ENCODE measurements around the gene CCDC92. TPM values are rescaled to one million over a fixed set of nuclear protein-coding genes. Genes with fewer than 3 reads are reported as not detected.

The CCDC92 gene
- total and polyA plus RNA-seq, 2 donors: 9.1 to 49.8 TPM

DNA sequence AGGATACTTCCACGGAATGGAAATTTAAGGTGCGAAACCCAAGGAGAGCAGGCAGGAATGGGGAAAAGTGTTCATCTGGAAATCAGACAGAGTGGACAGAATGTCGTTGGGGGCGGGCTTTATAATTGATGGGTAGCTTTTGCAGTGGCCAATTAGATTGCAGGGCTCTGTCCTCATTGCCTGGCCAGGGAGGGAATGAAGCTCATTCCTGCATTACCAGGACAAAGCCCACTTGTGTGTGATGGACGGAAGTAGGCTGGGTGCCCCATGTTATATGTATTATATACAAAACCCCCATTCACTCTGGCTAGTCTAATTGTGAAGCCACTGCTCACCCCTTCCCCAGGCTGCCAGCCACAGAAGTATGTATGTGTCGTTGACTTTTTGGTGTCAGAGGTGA, 23.9 kb upstream of the CCDC92 start:
- no peak overlapping the region for H3K27ac ChIP-seq (ENCODE audit: low read depth)
- 82% methylated on average over 6 of the region's 6 CpGs for WGBS

DNA sequence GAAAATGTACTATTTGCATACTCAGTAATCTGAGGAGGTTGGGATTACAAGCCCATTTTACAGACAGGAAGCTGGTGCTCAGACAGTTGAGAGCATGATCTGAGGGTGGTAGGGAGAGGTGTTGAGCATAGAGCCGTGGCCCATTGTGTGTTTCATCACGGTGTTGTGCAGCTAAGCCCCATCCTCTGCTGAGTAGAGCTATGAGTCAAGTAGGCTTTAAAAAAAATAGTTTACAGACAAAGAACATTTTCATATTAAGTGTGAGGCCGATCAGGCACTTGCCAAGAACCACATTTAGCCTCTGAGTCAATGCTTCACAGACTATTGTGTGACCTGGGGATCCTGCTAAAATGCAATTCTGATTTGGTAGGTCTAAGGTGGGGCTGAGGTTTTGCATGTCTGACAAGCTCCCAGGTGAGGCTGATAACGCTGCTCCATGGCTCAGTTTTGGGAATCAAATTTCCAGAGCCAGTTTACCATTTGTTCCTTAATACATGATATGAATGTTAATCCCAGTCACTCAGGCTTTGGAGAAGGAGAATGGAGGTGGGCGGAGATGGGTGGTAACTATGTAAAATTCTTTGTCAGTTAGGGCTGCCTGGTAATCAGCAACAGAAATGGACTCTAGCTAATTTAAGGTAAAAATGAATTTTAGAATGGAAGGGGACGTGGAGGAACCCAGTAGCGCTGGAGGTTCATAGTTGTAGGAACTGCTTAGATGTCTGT, 22.6 kb upstream of the CCDC92 start:
- H3K4me1 ChIP-seq (ENCODE audit: insufficient read depth): no peaks in the 10 kb centered on the region
- peaks cover under 1% of the 10 kb centered on the region for H3K36me3 ChIP-seq (ENCODE audit: insufficient read depth)
- no peak for DNase-seq (ENCODE audit: extremely low spot score)
- no peak overlapping the region for H3K4me3 ChIP-seq (ENCODE audit: low read depth, low read length)
- WGBS: 82% methylated on average over 7 of the region's 7 CpGs
- H3K27ac ChIP-seq (ENCODE audit: low read depth): no peak overlapping the region

More for the DNA sequence above, 23.9 kb upstream of the CCDC92 start:
- Histone ChIP-seq H3K4me3 (ENCODE audit: low read depth, low read length) (no peak overlapping the region), H3K4me1 (ENCODE audit: insufficient read depth) (no peaks in the 10 kb centered on the region), H3K36me3 (ENCODE audit: insufficient read depth) (peaks cover 2% of the 10 kb centered on the region)
- no peak for DNase-seq (ENCODE audit: extremely low spot score)

DNA sequence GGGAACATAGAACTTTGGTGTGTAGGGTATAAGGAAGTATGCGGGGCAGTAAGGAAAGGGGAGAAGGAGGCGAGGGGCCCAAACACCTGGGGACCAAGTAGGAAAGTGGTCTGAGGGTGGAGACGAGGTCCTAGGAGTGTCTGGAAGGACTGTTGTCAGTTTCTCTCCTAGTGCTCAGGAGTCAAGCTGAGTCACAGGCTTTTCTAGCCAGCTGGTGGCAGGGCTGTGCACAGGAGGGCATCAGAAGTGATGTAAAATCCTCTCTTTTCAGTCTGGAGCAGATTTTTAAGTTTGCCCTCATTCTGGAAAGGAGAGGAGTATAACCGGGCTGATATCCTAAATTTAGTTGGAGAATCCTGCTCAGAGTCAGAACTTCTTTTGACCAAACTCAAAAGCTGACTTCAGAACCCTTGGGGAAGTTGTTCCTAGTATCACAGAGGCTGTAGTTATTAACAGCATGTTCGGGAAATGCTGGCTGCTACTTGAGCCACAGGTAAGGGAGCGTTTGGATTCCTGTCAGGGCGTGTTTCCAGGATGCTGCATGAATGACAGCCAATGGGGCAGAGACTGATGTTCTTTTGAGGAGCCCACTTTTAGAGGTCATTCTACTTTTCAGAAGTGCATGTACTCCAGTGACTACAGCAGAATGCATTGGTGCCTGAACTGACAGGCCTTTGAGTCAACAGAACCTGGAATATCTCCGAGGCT, 19.6 kb upstream of the CCDC92 start:
- WGBS: 91% methylated on average over 8 of the region's 8 CpGs
- no peak overlapping the region for H3K4me3 ChIP-seq (ENCODE audit: low read depth, low read length)
- H3K27ac ChIP-seq (ENCODE audit: low read depth): no peak overlapping the region
- H3K4me1 ChIP-seq (ENCODE audit: insufficient read depth): no peaks in the 10 kb centered on the region
- H3K36me3 ChIP-seq (ENCODE audit: insufficient read depth): no peaks in the 10 kb centered on the region
- no peak for DNase-seq (ENCODE audit: extremely low spot score)

DNA sequence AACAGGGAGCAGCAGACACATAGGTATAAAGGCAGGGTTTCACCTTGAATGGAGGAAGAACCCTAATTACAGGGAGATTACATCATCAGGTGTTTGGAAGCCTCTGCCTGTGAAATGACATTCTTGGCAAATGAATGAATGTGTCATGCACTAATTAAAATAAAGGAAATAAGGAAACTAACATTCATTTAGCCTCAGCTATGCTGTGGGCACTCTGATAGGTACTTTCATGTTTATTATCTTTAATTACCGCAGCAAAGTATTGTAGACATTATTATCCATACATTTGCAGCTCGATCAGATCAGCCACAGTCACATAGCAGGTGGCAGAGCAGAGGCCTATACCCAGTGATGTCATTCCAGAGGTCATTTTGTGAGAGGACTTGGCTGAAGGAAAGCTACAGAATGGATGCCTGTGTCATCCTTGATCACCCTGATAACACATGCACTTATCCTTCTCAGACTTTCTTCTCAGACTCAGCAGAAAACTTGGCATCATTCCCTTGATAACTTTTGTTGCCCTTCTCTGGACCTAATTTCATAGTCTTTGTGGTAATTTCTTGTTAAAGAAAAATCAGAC, 18.8 kb upstream of the CCDC92 start:
- H3K36me3 ChIP-seq (ENCODE audit: insufficient read depth): no peaks in the 10 kb centered on the region
- WGBS: 90% methylated on average over 2 of the region's 2 CpGs
- DNase-seq (ENCODE audit: extremely low spot score): no peak
- H3K4me3 ChIP-seq (ENCODE audit: low read depth, low read length): no peak overlapping the region
- no peak overlapping the region for H3K27ac ChIP-seq (ENCODE audit: low read depth)
- no peaks in the 10 kb centered on the region for H3K4me1 ChIP-seq (ENCODE audit: insufficient read depth)

DNA sequence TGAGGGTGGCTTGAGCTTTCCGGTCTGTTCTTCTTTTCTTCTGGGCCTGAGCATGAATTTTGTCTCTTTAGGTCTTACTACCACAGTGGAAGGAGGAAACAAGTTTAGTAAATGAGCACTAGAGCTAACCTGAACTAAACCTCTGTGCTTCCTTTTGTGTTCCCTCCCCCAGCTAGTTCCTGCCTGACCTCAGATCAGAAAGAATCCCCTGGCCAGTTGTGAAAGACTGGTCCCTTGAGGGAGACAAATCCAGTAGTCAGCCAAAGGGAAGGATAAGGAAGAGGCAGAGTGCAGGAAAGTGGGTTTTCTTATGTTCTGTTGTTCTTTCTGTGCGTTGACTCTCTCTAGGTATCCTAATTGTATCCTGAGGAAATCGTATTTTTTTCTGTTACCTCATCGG, 17.9 kb upstream of the CCDC92 start:
- Histone ChIP-seq H3K4me1 (ENCODE audit: insufficient read depth) (no peaks in the 10 kb centered on the region), H3K27ac (ENCODE audit: low read depth) (no peak overlapping the region), H3K36me3 (ENCODE audit: insufficient read depth) (no peaks in the 10 kb centered on the region), H3K4me3 (ENCODE audit: low read depth, low read length) (no peak overlapping the region)
- no peak for DNase-seq (ENCODE audit: extremely low spot score)
- WGBS: 68% methylated on average over 4 of the region's 4 CpGs

DNA sequence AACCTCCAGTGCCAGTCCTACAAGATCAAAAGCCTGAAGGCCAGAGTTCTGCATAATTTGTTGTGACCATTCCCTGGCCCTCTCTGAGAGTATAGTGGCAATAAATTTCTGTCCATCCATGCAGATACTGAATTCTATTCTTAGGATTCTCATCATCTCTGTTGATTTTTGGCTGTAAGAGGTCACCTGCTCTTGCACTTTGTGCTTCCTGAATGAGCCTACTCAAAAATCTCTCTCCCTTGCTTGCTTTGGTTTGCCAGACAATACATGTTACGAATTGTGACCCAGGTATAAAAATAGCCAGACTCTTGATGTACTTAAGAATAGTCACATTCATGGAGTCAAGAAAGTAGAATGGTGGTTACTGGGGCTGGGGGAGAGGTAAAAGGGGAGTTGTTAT, 17.1 kb upstream of the CCDC92 start:
- Histone ChIP-seq H3K4me3 (ENCODE audit: low read depth, low read length) (no peak overlapping the region), H3K4me1 (ENCODE audit: insufficient read depth) (no peaks in the 10 kb centered on the region), H3K36me3 (ENCODE audit: insufficient read depth) (no peaks in the 10 kb centered on the region), H3K27ac (ENCODE audit: low read depth) (no peak overlapping the region)
- 90% methylated on average over 1 of the region's 1 CpG for WGBS
- DNase-seq (ENCODE audit: extremely low spot score): no peak

DNA sequence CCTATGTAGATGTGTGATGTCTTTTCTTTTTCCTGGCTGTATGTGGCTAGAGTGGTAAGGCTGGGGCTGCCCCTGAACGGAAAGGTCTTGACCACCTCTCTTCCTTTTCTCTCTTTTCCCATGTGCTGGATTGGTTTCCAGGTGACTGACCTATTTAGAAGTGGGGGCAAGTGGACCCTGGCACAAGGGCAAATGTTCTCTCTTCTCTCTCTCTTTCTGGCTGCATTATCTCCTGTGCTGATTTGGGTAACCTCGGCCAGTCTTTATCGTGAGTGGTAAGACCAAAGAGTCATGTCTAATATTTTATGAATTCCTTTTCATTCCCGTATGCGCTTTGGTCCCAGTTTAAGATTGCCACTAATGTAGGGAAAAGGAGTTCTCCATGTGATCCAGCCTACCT, 16.5 kb upstream of the CCDC92 start:
- DNase-seq (ENCODE audit: extremely low spot score): no peak
- Histone ChIP-seq H3K36me3 (ENCODE audit: insufficient read depth) (no peaks in the 10 kb centered on the region), H3K4me3 (ENCODE audit: low read depth, low read length) (no peak overlapping the region), H3K27ac (ENCODE audit: low read depth) (no peak overlapping the region), H3K4me1 (ENCODE audit: insufficient read depth) (no peaks in the 10 kb centered on the region)
- 96% methylated on average over 5 of the region's 5 CpGs for WGBS

DNA sequence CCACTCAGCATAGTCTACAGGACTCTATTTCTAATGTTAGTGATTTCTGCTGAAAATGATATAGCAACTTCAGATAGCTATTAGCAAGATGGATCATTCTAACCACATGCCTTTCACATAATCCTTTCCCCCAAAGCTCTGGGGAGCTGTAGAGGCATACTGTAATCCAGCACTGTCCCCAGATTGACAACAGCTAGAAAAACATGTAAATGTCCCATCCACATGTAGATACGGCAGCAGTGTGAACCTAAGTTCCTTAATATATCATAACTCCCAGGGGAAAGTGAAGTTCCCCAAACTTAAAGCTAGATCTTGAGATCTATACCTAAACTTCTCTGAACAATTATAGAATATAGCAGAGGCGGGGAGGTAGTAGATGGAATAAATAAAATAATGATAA, 14.4 kb upstream of the CCDC92 start:
- no peaks in the 10 kb centered on the region for H3K36me3 ChIP-seq (ENCODE audit: insufficient read depth)
- DNase-seq (ENCODE audit: extremely low spot score): no peak
- H3K4me1 ChIP-seq (ENCODE audit: insufficient read depth): no peaks in the 10 kb centered on the region
- no peak overlapping the region for H3K4me3 ChIP-seq (ENCODE audit: low read depth, low read length)
- WGBS: 90% methylated on average over 2 of the region's 2 CpGs
- H3K27ac ChIP-seq (ENCODE audit: low read depth): no peak overlapping the region

DNA sequence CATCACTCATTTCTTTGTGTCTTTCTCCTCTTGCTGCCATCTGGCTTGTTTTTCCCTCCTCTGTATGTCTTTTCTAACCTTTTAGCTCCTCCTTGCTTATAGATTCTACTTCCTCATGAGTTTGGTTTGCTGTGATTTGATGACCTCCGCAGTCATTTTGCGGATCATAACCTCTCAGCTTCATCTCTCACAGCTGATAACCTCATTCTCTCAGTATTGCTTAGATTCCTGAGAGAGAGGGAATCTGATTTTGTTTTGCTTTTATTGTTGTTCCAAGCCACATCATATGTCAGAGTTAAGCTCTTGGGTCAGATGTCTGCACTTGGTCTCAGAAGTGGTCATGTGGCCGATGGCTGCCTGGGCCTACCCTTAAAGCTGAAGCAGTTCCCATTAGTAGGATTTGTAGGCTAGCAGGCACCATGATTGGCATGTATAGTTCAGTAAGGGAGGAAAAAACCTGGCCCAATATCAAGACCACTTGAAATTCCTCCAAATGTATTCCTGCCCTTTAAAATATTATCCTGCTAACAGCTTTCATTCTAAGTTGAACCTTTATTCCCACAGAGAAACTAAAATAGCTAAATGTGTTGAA, 13.8 kb upstream of the CCDC92 start:
- Histone ChIP-seq H3K4me3 (ENCODE audit: low read depth, low read length) (no peak overlapping the region), H3K36me3 (ENCODE audit: insufficient read depth) (no peaks in the 10 kb centered on the region), H3K27ac (ENCODE audit: low read depth) (no peak overlapping the region), H3K4me1 (ENCODE audit: insufficient read depth) (no peaks in the 10 kb centered on the region)
- WGBS: 71% methylated on average over 3 of the region's 3 CpGs
- DNase-seq (ENCODE audit: extremely low spot score): no peak

DNA sequence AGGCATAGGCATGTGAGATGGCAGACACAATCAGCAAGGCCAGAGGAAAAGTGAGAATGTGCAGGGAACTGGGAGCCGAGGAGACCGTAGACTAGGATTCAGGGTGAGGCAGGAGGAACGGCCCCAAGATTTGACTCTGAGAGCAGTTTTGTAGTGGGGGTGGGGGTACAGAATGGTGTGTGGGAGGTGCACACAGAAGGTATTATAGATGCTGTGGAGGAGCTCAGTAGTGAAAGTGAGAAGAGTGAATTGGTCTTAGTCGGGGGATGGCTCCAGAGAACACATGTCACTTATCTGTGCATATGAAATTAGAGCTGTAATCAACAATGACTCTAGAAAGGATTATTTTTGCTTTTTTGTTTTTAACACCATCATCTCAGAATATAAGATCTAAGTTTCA, 12.3 kb upstream of the CCDC92 start:
- Histone ChIP-seq H3K4me3 (ENCODE audit: low read depth, low read length) (no peak overlapping the region), H3K4me1 (ENCODE audit: insufficient read depth) (no peaks in the 10 kb centered on the region), H3K27ac (ENCODE audit: low read depth) (no peak overlapping the region), H3K36me3 (ENCODE audit: insufficient read depth) (no peaks in the 10 kb centered on the region)
- 86% methylated on average over 4 of the region's 4 CpGs for WGBS
- DNase-seq (ENCODE audit: extremely low spot score): no peak

DNA sequence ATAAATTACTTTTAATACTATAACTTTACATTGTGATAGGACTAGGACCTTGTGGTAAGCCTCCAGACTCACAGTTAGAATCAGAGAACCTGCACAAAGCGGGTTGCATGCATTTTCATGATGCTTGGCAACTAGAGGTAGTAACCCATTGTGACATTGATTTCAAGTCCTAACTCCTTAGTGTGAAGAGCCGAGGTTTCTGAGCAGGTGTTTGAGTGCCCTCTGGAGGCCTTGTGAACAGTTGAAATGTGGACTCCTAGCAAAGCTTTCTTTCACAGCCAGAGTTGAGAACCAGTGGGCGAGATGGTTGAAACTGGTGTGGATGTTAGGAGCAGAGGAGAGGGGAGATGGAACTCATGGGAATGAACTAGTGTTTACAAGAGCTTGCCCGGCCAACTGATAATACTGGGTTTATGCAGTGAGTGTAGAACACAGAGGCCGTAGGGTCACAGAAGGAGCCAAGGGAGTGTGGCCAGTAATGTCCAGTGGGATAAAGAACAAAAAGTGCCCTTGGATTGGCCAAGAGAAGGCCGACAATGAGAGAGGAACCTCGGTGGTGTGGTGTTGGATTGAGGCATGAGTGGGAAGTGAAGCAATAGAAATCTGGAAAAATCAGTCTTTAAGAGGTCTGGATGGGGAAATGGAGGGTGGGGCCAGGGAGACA, 11.3 kb upstream of the CCDC92 start:
- Histone ChIP-seq H3K4me3 (ENCODE audit: low read depth, low read length) (no peak overlapping the region), H3K4me1 (ENCODE audit: insufficient read depth) (no peaks in the 10 kb centered on the region), H3K36me3 (ENCODE audit: insufficient read depth) (no peaks in the 10 kb centered on the region), H3K27ac (ENCODE audit: low read depth) (no peak overlapping the region)
- WGBS: 48% methylated on average over 7 of the region's 7 CpGs
- DNase-seq (ENCODE audit: extremely low spot score): no peak

DNA sequence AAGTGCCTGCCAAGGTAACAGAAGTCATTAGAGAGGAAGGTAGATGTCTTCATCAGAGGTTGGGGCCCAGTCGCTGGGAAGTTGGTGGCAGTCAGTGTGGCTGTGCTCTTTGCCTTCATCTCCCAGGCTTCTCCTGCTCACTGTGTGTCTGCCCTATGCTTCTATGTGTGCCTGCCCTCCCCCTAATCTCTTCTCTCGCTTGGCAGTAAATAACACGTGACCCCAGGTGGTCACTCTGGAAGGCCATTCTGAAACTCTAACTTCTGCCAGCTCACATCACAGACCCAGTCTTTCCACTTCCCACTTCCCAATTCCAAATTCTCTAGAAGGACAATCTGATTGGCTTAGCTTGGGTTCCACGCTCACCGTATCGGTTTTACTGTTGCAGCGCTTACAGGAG, 9.6 kb upstream of the CCDC92 start:
- no peak for DNase-seq (ENCODE audit: extremely low spot score)
- Histone ChIP-seq H3K36me3 (ENCODE audit: insufficient read depth) (no peaks in the 10 kb centered on the region), H3K4me1 (ENCODE audit: insufficient read depth) (no peaks in the 10 kb centered on the region), H3K27ac (ENCODE audit: low read depth) (no peak overlapping the region), H3K4me3 (ENCODE audit: low read depth, low read length) (no peak overlapping the region)
- WGBS: 86% methylated on average over 7 of the region's 7 CpGs

DNA sequence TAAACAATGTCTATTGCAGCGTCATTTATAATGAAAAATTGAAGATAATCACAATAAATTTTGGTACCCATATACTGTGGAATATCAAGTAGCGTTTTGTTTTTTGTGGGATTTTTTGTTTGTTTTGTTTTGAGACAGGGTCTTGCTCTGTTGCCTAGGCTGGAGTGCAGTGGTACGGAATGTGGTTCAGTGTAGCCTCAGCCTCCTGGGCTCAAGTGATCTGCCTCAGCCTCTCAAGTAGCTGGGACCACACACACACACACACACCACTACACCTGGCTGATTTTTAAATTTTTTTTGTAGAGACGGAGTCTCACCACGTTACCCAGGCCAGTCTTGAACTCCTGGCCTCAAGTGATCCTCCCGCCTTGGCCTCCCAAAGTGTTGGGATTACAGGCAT, 6.9 kb upstream of the CCDC92 start:
- WGBS: 94% methylated on average over 6 of the region's 6 CpGs

More for the DNA sequence above, 6.9 kb upstream of the CCDC92 start:
- DNase-seq (ENCODE audit: extremely low spot score): no peak
- H3K27ac ChIP-seq (ENCODE audit: low read depth): no peak overlapping the region
- H3K4me3 ChIP-seq (ENCODE audit: low read depth, low read length): no peak overlapping the region
- H3K36me3 ChIP-seq (ENCODE audit: insufficient read depth): no peaks in the 10 kb centered on the region
- no peaks in the 10 kb centered on the region for H3K4me1 ChIP-seq (ENCODE audit: insufficient read depth)
